Activated CD4-positive, alpha-beta T cell treated with anti-CD3 and anti-CD28 coated beads for 36 hours (primary cell): ENCODE measurements around the gene TOP3B. TPM values are rescaled to one million over a fixed set of nuclear protein-coding genes. Genes with fewer than 3 reads are reported as not detected.
A peak's percentile ranks its signal among the peaks of the same experiment; 100 is the strongest.

ENCODE experiments used
- ATAC-seq: fragments of 200-7000 bp; cut with Tn5 transposase; one replicate; pipeline ENCODE4 v1.10.0; 2021; ENCODE audit warnings: mild to moderate bottlenecking, moderate library complexity
- CTCF ChIA-PET: fragments of 350-600 bp; sonication (Branson Sonifier 250); formaldehyde crosslinking; loops from one replicate; lab custom pipeline; 2021; ENCODE audit warnings: antibody characterized with exemption; lab: Charles Lee
- POLR2A ChIA-PET: fragments of 350-600 bp; sonication (Branson Sonifier 250); formaldehyde crosslinking; loops from one replicate; lab custom pipeline; 2021; ENCODE audit warnings: antibody characterized with exemption, inconsistent platforms; lab: Charles Lee
- DNase-seq: peaks from one replicate; pipeline ENCODE4 v3.0.0-alpha.2; 2020
- H3K27ac Mint-ChIP-seq: one replicate; pipeline ENCODE4 v1.8.0; 2021; ENCODE audit warnings: mixed read lengths
- H3K27me3 Mint-ChIP-seq: one replicate; pipeline ENCODE4 v1.8.0; 2021; ENCODE audit warnings: mixed read lengths
- H3K36me3 Mint-ChIP-seq: one replicate; pipeline ENCODE4 v1.8.0; 2021; ENCODE audit warnings: low read depth, mixed read lengths
- H3K4me1 Mint-ChIP-seq: one replicate; pipeline ENCODE4 v1.8.0; 2021; ENCODE audit warnings: mixed read lengths
- H3K4me3 Mint-ChIP-seq: one replicate; pipeline ENCODE4 v1.8.0; 2021; ENCODE audit warnings: mild to moderate bottlenecking, moderate library complexity, mixed read lengths
- H3K9me3 Mint-ChIP-seq: one replicate; pipeline ENCODE4 v1.8.0; 2021; ENCODE audit warnings: low read depth, mixed read lengths
- intact Hi-C, 2 experiments: fragments of 100-400 bp; cut with DNase I in 1 of 2; cut with micrococcal nuclease in 1 of 2; formaldehyde crosslinking; loops; one replicate each; pipeline versions ENCODE4 v1.14.2 to v1.15.1; 2022 to 2024; cut with DNase I, micrococcal nuclease
- total RNA-seq, 2 experiments: library from RNA; stranded (reverse); gene quantifications; one replicate each; pipeline ENCODE4 v1.2.3, GENCODE V29; 2021

The TOP3B gene
- total RNA-seq, result 10 to 100 TPM; 27.3 to 33.8 TPM

- CTCF ChIA-PET, result interaction anchor here (0.6 to 3.5 kb wide), 7 partner anchors 11 to 177 kb away, joined by 3 to 28 read pairs (median 5); no protein-coding TSS in a partner anchor
- Mint-ChIP-seq H3K36me3 (peaks cover 5% of the 10 kb centered on the region), H3K4me1 (peaks cover 35% of the 10 kb centered on the region), H3K27me3 (no peaks in the 10 kb centered on the region), H3K4me3 (peak within 1 kb of the TSS; percentile 88), H3K27ac (peak within 1 kb of the TSS; percentile 80), H3K9me3 (no peaks in the 10 kb centered on the region)
- DNase-seq (peak; percentile 91), ATAC-seq (peak; percentile 95)
- intact Hi-C loops, result loop anchor here in 1 of 2 experiments (1.0 kb wide), 2 partner anchors 44 to 174 kb away; no protein-coding TSS in a partner anchor
- POLR2A ChIA-PET, result interaction anchor here (1.2 kb wide), 1 partner anchor 22 kb away, joined by 3 read pairs; no protein-coding TSS in a partner anchor
These were observed at the start of gene TOP3B for GRCh38 chr22:21982338-21982965. Gene TOP3B, minus strand, starts transcription at chr22:21982787. Its CDS starts 7,078 bp downstream, at chr22:21975709.

- intact Hi-C loops, result no loop called here
- no peak for ATAC-seq
- no peak overlapping the region for H3K4me3 Mint-ChIP-seq
- no peak overlapping the region for H3K27ac Mint-ChIP-seq
- H3K4me1 Mint-ChIP-seq, result no peaks in the 10 kb centered on the region
- DNase-seq, result no peak
- H3K36me3 Mint-ChIP-seq, result no peaks in the 10 kb centered on the region
- POLR2A ChIA-PET, result no interaction called here
- H3K9me3 Mint-ChIP-seq, result no peaks in the 10 kb centered on the region
- H3K27me3 Mint-ChIP-seq, result no peaks in the 10 kb centered on the region
- CTCF ChIA-PET, result no interaction called here
These were observed 48.8 kb upstream of the TOP3B start for GRCh38 chr22:22031183-22031945.

- no peaks in the 10 kb centered on the region for H3K27me3 Mint-ChIP-seq
- H3K4me1 Mint-ChIP-seq, result no peaks in the 10 kb centered on the region
- CTCF ChIA-PET, result no interaction called here
- intact Hi-C loops, result no loop called here
- POLR2A ChIA-PET, result no interaction called here
- no peak overlapping the region for H3K4me3 Mint-ChIP-seq
- H3K27ac Mint-ChIP-seq, result no peak overlapping the region
- DNase-seq (peak; percentile 18), ATAC-seq (no peak)
- H3K9me3 Mint-ChIP-seq, result no peaks in the 10 kb centered on the region
- no peaks in the 10 kb centered on the region for H3K36me3 Mint-ChIP-seq
These were observed 48.1 kb upstream of the TOP3B start for GRCh38 chr22:22030493-22031182.

- Mint-ChIP-seq H3K27ac (no peak overlapping the region), H3K4me3 (no peak overlapping the region), H3K9me3 (no peaks in the 10 kb centered on the region), H3K36me3 (no peaks in the 10 kb centered on the region), H3K27me3 (no peaks in the 10 kb centered on the region), H3K4me1 (no peaks in the 10 kb centered on the region)
- no peak for DNase-seq
- ChIA-PET POLR2A (interaction anchor here (0.6 kb wide), 1 partner anchor 278 kb away, joined by 3 read pairs; no protein-coding TSS in a partner anchor), CTCF (interaction anchor here (0.8 kb wide), 1 partner anchor 12 kb away, joined by 3 read pairs; no protein-coding TSS in a partner anchor)
- ATAC-seq, result no peak
- intact Hi-C loops, result no loop called here
These were observed 45.4 kb upstream of the TOP3B start for GRCh38 chr22:22027955-22028354.

GRCh38 chr22:22026157-22026831 is 43.7 kb upstream of the TOP3B start:
- no peaks in the 10 kb centered on the region for H3K27me3 Mint-ChIP-seq
- POLR2A ChIA-PET, result no interaction called here
- no peak overlapping the region for H3K4me3 Mint-ChIP-seq
- intact Hi-C loops, result no loop called here
- no peak for ATAC-seq
- no peak overlapping the region for H3K27ac Mint-ChIP-seq
- no peaks in the 10 kb centered on the region for H3K4me1 Mint-ChIP-seq
- no peaks in the 10 kb centered on the region for H3K36me3 Mint-ChIP-seq
- DNase-seq, result no peak
- H3K9me3 Mint-ChIP-seq, result no peaks in the 10 kb centered on the region
- CTCF ChIA-PET, result interaction anchor here (0.7 kb wide), 1 partner anchor 221 kb away, joined by 4 read pairs; no protein-coding TSS in a partner anchor

GRCh38 chr22:22025320-22026156 is 43.0 kb upstream of the TOP3B start:
- DNase-seq (no peak), ATAC-seq (no peak)
- ChIA-PET CTCF (interaction anchor here (0.7 kb wide), 1 partner anchor 222 kb away, joined by 4 read pairs; no protein-coding TSS in a partner anchor), POLR2A (no interaction called here)
- H3K4me1 Mint-ChIP-seq, result no peaks in the 10 kb centered on the region
- intact Hi-C loops, result no loop called here
- no peak overlapping the region for H3K4me3 Mint-ChIP-seq
- H3K27ac Mint-ChIP-seq, result no peak overlapping the region
- no peaks in the 10 kb centered on the region for H3K27me3 Mint-ChIP-seq
- no peaks in the 10 kb centered on the region for H3K36me3 Mint-ChIP-seq
- H3K9me3 Mint-ChIP-seq, result no peaks in the 10 kb centered on the region

- H3K27ac Mint-ChIP-seq, result no peak overlapping the region
- POLR2A ChIA-PET, result no interaction called here
These were observed 41.9 kb upstream of the TOP3B start for GRCh38 chr22:22024440-22024839.

GRCh38 chr22:22023581-22024137 is 41.1 kb upstream of the TOP3B start:
- H3K36me3 Mint-ChIP-seq, result no peaks in the 10 kb centered on the region
- H3K9me3 Mint-ChIP-seq, result no peaks in the 10 kb centered on the region
- ATAC-seq (no peak), DNase-seq (no peak)
- H3K27ac Mint-ChIP-seq, result no peak overlapping the region
- no peak overlapping the region for H3K4me3 Mint-ChIP-seq
- H3K27me3 Mint-ChIP-seq, result no peaks in the 10 kb centered on the region
- H3K4me1 Mint-ChIP-seq, result no peaks in the 10 kb centered on the region
- POLR2A ChIA-PET, result interaction anchor here (0.6 kb wide), 1 partner anchor 148 kb away, joined by 3 read pairs; no protein-coding TSS in a partner anchor
- intact Hi-C loops, result no loop called here
- CTCF ChIA-PET, result interaction anchor here (1.2 kb wide), 1 partner anchor 21 kb away, joined by 4 read pairs; no protein-coding TSS in a partner anchor

More at GRCh38 chr22:22024440-22024839, 41.9 kb upstream of the TOP3B start:
- Mint-ChIP-seq H3K27me3 (no peaks in the 10 kb centered on the region), H3K4me1 (no peaks in the 10 kb centered on the region), H3K9me3 (no peaks in the 10 kb centered on the region), H3K36me3 (no peaks in the 10 kb centered on the region), H3K4me3 (no peak overlapping the region)
- DNase-seq (no peak), ATAC-seq (no peak)
- intact Hi-C loops, result no loop called here
- CTCF ChIA-PET, result no interaction called here

GRCh38 chr22:22022947-22023534 is 40.5 kb upstream of the TOP3B start:
- Mint-ChIP-seq H3K27ac (no peak overlapping the region), H3K27me3 (peaks cover 2% of the 10 kb centered on the region), H3K9me3 (no peaks in the 10 kb centered on the region), H3K36me3 (no peaks in the 10 kb centered on the region), H3K4me3 (no peak overlapping the region), H3K4me1 (no peaks in the 10 kb centered on the region)
- ATAC-seq, result no peak
- DNase-seq, result no peak
- ChIA-PET CTCF (interaction anchor here (1.2 kb wide), 1 partner anchor 21 kb away, joined by 4 read pairs; no protein-coding TSS in a partner anchor), POLR2A (interaction anchor here (0.6 kb wide), 1 partner anchor 148 kb away, joined by 3 read pairs; no protein-coding TSS in a partner anchor)
- intact Hi-C loops, result no loop called here
